Measurements from ENCODE around the gene SNORC. TPM values are rescaled to one million over a fixed set of nuclear protein-coding genes. Genes with fewer than 3 reads are reported as not detected.

Gene SNORC
- polyA plus RNA-seq, 1 donor (not counting 4 experiments of a cell fraction or from before 2014, with no cell fraction given), result 0.66 TPM

DNA sequence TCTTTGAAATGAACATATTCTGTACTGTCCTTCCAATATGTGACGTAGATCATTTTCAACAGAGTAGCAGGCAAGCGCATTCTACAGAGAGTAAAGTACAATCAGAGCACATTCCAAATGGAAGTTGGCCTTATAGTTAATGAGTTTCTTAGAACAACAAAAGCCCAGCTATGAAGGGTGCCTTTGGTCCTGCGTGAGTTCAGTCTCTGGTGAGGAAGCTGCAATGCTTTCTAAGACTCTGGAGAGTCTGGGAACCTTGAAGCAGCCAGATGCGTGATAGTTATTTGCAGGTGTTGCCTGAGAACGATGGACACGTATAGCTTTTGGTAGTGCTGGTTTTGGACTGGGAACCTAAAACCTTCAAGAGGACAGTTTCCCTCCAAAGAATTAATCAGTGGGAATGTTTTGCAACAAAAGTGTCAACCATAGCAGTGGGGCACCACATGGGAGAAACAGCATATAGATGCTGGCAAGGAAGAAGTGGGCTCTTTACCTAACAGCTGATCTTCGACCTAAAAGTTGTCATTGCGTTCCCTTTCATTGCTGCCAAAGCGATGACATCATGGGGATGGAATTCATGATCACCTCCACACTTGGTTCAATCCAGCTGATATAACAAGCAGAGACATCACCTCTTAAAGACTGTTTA is 9.3 kb upstream of the SNORC start:
- DNase-seq (ENCODE audit: low read depth, low spot score), result no peak
- Histone ChIP-seq H3K27ac (ENCODE audit: control insufficient read depth, insufficient read depth, low read length) (no peak overlapping the region), H3K36me3 (ENCODE audit: control insufficient read depth in 2 of 2, extremely low read depth in 1 of 2, insufficient read depth in 2 of 2, low read length in 2 of 2) (peaks cover 13 to 28% of the 10 kb centered on the region in 2 experiments), H3K9me1 (ENCODE audit: control insufficient read depth, extremely low read depth, insufficient read depth, low read length) (no peaks in the 10 kb centered on the region), H3K9me3 (ENCODE audit: control insufficient read depth, low read depth, low read length) (no peaks in the 10 kb centered on the region), H3K4me3 (ENCODE audit: control insufficient read depth in 2 of 3, extremely low read depth in 1 of 3, insufficient read depth in 2 of 3, low read depth in 1 of 3, low read length in 3 of 3) (no peak overlapping the region), H4K20me1 (ENCODE audit: control insufficient read depth, extremely low read depth, insufficient read depth, low read length) (no peaks in the 10 kb centered on the region), H3K9ac (ENCODE audit: control insufficient read depth, extremely low read depth, insufficient read depth, low read length) (no peak overlapping the region), H2AFZ (ENCODE audit: control insufficient read depth, low read length) (no peak overlapping the region), H3K4me1 (ENCODE audit: control insufficient read depth, extremely low read depth, insufficient read depth, low read length) (peaks cover 8% of the 10 kb centered on the region), H3K27me3 (ENCODE audit: control insufficient read depth, extremely low read depth, insufficient read depth, low read length) (no peaks in the 10 kb centered on the region), H3K4me2 (ENCODE audit: control insufficient read depth, extremely low read depth, insufficient read depth, low read depth, low read length) (no peak overlapping the region), H3K79me2 (ENCODE audit: control insufficient read depth, insufficient read depth, low read length) (no peaks in the 10 kb centered on the region)
- TF ChIP-seq EZH2 (IDR thresholded peaks at IDR 0.05; ENCODE audit: low read length), result no peak
- TF ChIP-seq, protein P1, sequence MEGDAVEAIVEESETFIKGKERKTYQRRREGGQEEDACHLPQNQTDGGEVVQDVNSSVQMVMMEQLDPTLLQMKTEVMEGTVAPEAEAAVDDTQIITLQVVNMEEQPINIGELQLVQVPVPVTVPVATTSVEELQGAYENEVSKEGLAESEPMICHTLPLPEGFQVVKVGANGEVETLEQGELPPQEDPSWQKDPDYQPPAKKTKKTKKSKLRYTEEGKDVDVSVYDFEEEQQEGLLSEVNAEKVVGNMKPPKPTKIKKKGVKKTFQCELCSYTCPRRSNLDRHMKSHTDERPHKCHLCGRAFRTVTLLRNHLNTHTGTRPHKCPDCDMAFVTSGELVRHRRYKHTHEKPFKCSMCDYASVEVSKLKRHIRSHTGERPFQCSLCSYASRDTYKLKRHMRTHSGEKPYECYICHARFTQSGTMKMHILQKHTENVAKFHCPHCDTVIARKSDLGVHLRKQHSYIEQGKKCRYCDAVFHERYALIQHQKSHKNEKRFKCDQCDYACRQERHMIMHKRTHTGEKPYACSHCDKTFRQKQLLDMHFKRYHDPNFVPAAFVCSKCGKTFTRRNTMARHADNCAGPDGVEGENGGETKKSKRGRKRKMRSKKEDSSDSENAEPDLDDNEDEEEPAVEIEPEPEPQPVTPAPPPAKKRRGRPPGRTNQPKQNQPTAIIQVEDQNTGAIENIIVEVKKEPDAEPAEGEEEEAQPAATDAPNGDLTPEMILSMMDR (optimal IDR thresholded peaks at IDR 0.05 in 1 of 3, IDR thresholded peaks at IDR 0.05 in 1 of 3, conservative IDR thresholded peaks at IDR 0.05 in 1 of 3; ENCODE audit: extremely low read depth in 1 of 3, insufficient read depth in 2 of 3, low read length in 3 of 3), result no peak
- no peak for FAIRE-seq
- dilution Hi-C loops (cut with MboI; ENCODE audit: extremely low pct_ligation_motif_present, low sequenced_read_pairs), result loop anchor here (25.0 kb wide), 1 partner anchor 377 kb away; no protein-coding TSS in a partner anchor

DNA sequence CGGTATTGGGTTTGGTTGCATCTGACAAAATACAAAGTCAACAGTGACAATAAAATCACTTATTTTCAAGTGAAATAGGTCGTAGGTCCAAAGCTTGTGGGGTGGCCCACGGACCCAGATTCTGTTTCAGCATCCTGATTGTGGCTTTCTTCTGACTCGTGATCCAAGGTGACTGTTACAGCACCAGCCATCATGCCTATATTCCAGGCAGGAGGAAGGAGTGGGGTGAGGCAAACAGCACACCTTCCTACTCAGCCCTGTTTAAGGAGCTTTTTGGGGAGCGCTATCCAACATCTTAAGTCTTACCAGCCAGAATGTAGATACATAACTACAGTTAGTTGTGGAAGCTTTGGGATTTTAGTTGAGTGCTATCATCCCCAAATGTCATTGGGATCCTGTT is 8.7 kb upstream of the SNORC start:
- FAIRE-seq (no peak), DNase-seq (ENCODE audit: low read depth, low spot score) (no peak)
- dilution Hi-C loops (cut with MboI; ENCODE audit: extremely low pct_ligation_motif_present, low sequenced_read_pairs), result loop anchor here (25.0 kb wide), 1 partner anchor 376 kb away; no protein-coding TSS in a partner anchor
- H3K36me3 ChIP-seq (ENCODE audit: control insufficient read depth in 2 of 2, extremely low read depth in 1 of 2, insufficient read depth in 2 of 2, low read length in 2 of 2), result peaks cover 13 to 28% of the 10 kb centered on the region in 2 experiments
- H3K9ac ChIP-seq (ENCODE audit: control insufficient read depth, extremely low read depth, insufficient read depth, low read length), result no peak overlapping the region
- H3K9me1 ChIP-seq (ENCODE audit: control insufficient read depth, extremely low read depth, insufficient read depth, low read length), result no peaks in the 10 kb centered on the region
- H3K4me2 ChIP-seq (ENCODE audit: control insufficient read depth, extremely low read depth, insufficient read depth, low read depth, low read length), result no peak overlapping the region
- H3K4me1 ChIP-seq (ENCODE audit: control insufficient read depth, extremely low read depth, insufficient read depth, low read length), result peaks cover 8% of the 10 kb centered on the region
- no peaks in the 10 kb centered on the region for H4K20me1 ChIP-seq (ENCODE audit: control insufficient read depth, extremely low read depth, insufficient read depth, low read length)
- no peak overlapping the region for H3K27ac ChIP-seq (ENCODE audit: control insufficient read depth, insufficient read depth, low read length)
- H3K79me2 ChIP-seq (ENCODE audit: control insufficient read depth, insufficient read depth, low read length), result no peaks in the 10 kb centered on the region
- H3K27me3 ChIP-seq (ENCODE audit: control insufficient read depth, extremely low read depth, insufficient read depth, low read length), result no peaks in the 10 kb centered on the region
- no peaks in the 10 kb centered on the region for H3K9me3 ChIP-seq (ENCODE audit: control insufficient read depth, low read depth, low read length)
- H2AFZ ChIP-seq (ENCODE audit: control insufficient read depth, low read length), result no peak overlapping the region
- H3K4me3 ChIP-seq (ENCODE audit: control insufficient read depth in 2 of 3, extremely low read depth in 1 of 3, insufficient read depth in 2 of 3, low read depth in 1 of 3, low read length in 3 of 3), result no peak overlapping the region
- no peak for TF ChIP-seq EZH2 (IDR thresholded peaks at IDR 0.05; ENCODE audit: low read length)
- TF ChIP-seq, protein P1 (optimal IDR thresholded peaks at IDR 0.05 in 1 of 3, IDR thresholded peaks at IDR 0.05 in 1 of 3, conservative IDR thresholded peaks at IDR 0.05 in 1 of 3; ENCODE audit: extremely low read depth in 1 of 3, insufficient read depth in 2 of 3, low read length in 3 of 3), result no peak
